HepG2 (cell line): Measurements from ENCODE around the gene PEMT. TPM values are rescaled to one million over a fixed set of nuclear protein-coding genes. Genes with fewer than 3 reads are reported as not detected.

ENCODE experiments used
- ADNP ChIP-seq: sonication (generic); formaldehyde crosslinking; IDR thresholded peaks from 2 replicates; pipeline ENCODE4 v1.4.0; 2020; ENCODE audit warnings: missing genetic modification reagents
- CENPX ChIP-seq: sonication (generic); formaldehyde crosslinking; IDR thresholded peaks from 2 replicates; pipeline ENCODE4 v1.9.0; 2021; ENCODE audit warnings: mild to moderate bottlenecking, missing genetic modification reagents, moderate library complexity
- FOXK2 ChIP-seq: fragments of 450-650 bp; IDR thresholded peaks from 2 replicates; pipeline ENCODE4 v1.6.1; 2016
- GATA4 ChIP-seq: sonication (generic); IDR thresholded peaks from 2 replicates; pipeline ENCODE4 v1.6.1; 2016; ENCODE audit warnings: antibody characterized with exemption, low read depth, borderline replicate concordance
- SATB2 ChIP-seq: sonication (generic); formaldehyde crosslinking; IDR thresholded peaks from 2 replicates; pipeline ENCODE4 v1.5.0; 2020; ENCODE audit warnings: missing genetic modification reagents
- SNAI1 ChIP-seq: sonication (generic); formaldehyde crosslinking; IDR thresholded peaks from 2 replicates; pipeline ENCODE4 v1.5.0; 2020; ENCODE audit warnings: mild to moderate bottlenecking, missing genetic modification reagents, borderline replicate concordance
- SUZ12 ChIP-seq: fragments of 150-350 bp; IDR thresholded peaks from 2 replicates; pipeline ENCODE4 v1.6.1; 2014; ENCODE audit warnings: low read depth, low read length
- ZFX ChIP-seq: sonication (generic); formaldehyde crosslinking; IDR thresholded peaks from 2 replicates; pipeline ENCODE4 v1.4.0; 2020; ENCODE audit warnings: mild to moderate bottlenecking, low read depth, missing genetic modification reagents, moderate library complexity
- ZNF317 ChIP-seq: sonication (generic); formaldehyde crosslinking; IDR thresholded peaks from 2 replicates; pipeline ENCODE4 v1.5.0; 2020; ENCODE audit warnings: mild to moderate bottlenecking, missing genetic modification reagents
- ZNF333 ChIP-seq: sonication (generic); formaldehyde crosslinking; IDR thresholded peaks from 2 replicates; pipeline ENCODE4 v1.4.0; 2020; ENCODE audit warnings: mild to moderate bottlenecking, missing genetic modification reagents, borderline replicate concordance
- ZNF501 ChIP-seq: sonication (generic); formaldehyde crosslinking; IDR thresholded peaks from 2 replicates; pipeline ENCODE4 v1.5.1; 2020; ENCODE audit warnings: mild to moderate bottlenecking, moderate library complexity, missing genetic modification reagents
- ZNF589 ChIP-seq: sonication (generic); formaldehyde crosslinking; conservative IDR thresholded peaks from 2 replicates; pipeline ENCODE4 v1.8.0; 2022; ENCODE audit warnings: mild to moderate bottlenecking, moderate library complexity, missing genetic modification reagents
- ZNF607 ChIP-seq: sonication (generic); formaldehyde crosslinking; IDR thresholded peaks from 2 replicates; pipeline ENCODE4 v1.5.1; 2020; ENCODE audit warnings: missing genetic modification reagents, mild to moderate bottlenecking, borderline replicate concordance
- ZNF792 ChIP-seq: IDR thresholded peaks from 2 replicates; pipeline ENCODE4 v1.6.1; 2016
- ZNF850 ChIP-seq: sonication (generic); formaldehyde crosslinking; conservative IDR thresholded peaks from 2 replicates; pipeline ENCODE4 v1.9.0; 2021; ENCODE audit warnings: mild to moderate bottlenecking, missing genetic modification reagents
- polyA plus RNA-seq, 8 experiments: library from polyadenylated mRNA; depleted of rRNA in 3 of 8; stranded (reverse) in 7 of 8; unstranded in 1 of 8; fragments of >200 nt; fragmentation: Illumina TruSeq in 4 of 8; extraction: Trizol in 4 of 8; gene quantifications; 2 replicates each; pipeline versions ENCODE4 v1.2.1 to v1.2.3, GENCODE V29; 2011 to 2016; ENCODE audit warnings: low read depth in 4 of 8, missing spikeins in 1 of 8, mixed read lengths in 1 of 8; ENCODE audit not compliant: insufficient read depth in 1 of 8
- total RNA-seq, 5 experiments: library from RNA; depleted of rRNA; stranded (reverse); fragments of >200 nt; fragmentation: Illumina TruSeq; extraction: Trizol; gene quantifications; 2 replicates each; pipeline ENCODE4 v1.2.3, GENCODE V29; 2016; ENCODE audit warnings: low read depth in 1 of 5
- TF ChIP-seq, protein P1 (sequence below): IDR thresholded peaks from 2 replicates; pipeline ENCODE4 v1.6.1; 2012; ENCODE audit warnings: inconsistent platforms
- TF ChIP-seq, protein P2 (sequence below): sonication (generic); formaldehyde crosslinking; IDR thresholded peaks from 2 replicates; pipeline ENCODE4 v1.5.1; 2020; ENCODE audit warnings: missing genetic modification reagents, mild to moderate bottlenecking, borderline replicate concordance
- TF ChIP-seq, protein P3 (sequence below): sonication (generic); formaldehyde crosslinking; IDR thresholded peaks from 2 replicates; pipeline ENCODE4 v1.9.0; 2021; ENCODE audit warnings: missing genetic modification reagents, borderline replicate concordance
- TF ChIP-seq, protein P4 (sequence below): sonication (generic); formaldehyde crosslinking; IDR thresholded peaks from 2 replicates; pipeline ENCODE4 v1.9.0; 2021; ENCODE audit warnings: missing genetic modification reagents, borderline replicate concordance
- TF ChIP-seq, protein P5 (sequence below): sonication (generic); formaldehyde crosslinking; IDR thresholded peaks from 2 replicates; pipeline ENCODE4 v1.4.0; 2020; ENCODE audit warnings: missing genetic modification reagents
- TF ChIP-seq, protein P6 (sequence below): IDR thresholded peaks from 2 replicates; pipeline ENCODE4 v1.6.1; 2016; ENCODE audit warnings: missing compliant biosample characterization, missing genetic modification reagents, borderline replicate concordance

The PEMT gene
- total and polyA plus RNA-seq, 2 of the 13 experiments (the other 11 are each of a cell fraction or from before 2014, with no cell fraction given): 31.7 to 43.6 TPM

DNA sequence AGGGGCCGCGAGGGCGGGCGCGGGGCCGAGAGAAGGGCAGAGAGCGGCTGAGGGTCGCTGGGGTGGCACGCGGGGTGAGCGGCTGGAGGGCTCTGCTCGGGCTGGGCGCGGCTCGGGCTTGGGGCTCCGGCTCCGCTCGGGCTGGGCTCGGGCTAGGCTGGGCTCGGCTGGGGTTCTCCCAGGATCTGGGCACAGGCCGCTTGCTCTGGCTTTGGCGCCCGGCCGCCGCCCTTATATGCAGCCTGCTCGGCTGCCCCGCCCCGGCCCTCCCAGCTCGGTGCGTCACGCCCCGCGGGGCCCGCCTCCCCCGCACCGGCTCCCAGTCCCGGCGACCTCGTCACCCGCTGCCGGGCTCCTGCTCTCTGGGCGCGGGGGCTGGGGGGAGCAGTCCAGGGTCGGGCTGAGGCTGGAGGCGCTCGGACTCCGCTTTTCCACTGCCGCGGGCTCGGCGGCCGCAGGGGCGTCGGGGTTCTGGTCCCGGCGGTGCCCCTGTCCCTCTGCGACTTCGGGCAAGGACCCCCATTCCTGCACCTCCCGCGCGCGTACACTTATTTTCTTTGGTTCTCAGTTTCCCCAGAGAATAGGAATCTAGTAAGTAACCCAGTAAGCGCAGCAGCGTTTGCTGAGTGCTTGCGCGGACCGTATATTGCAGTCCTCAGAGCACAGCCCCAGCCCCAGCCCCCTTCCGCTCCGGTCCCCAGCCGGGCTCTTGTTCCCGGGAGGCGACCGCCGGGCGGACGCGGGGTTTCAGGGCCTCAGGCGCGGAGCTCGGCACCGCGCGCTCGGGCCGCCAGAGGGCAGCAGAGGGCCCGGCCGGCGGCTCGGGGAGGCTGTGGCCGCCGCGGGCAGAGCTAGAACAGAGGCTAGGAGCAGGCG is 95.1 kb downstream of the PEMT start, which contains the start of gene RASD1 (continued):
- no peak; the same call in 1 of the 2 replicates for TF ChIP-seq ZNF792 (CRISPR knock-in tag)
- no peak; the same call in 1 of the 2 replicates for TF ChIP-seq ZNF501 (CRISPR knock-in tag)
- TF ChIP-seq ZNF317 (CRISPR knock-in tag): no peak
- TF ChIP-seq ZNF333: no peak
- TF ChIP-seq, protein P1, sequence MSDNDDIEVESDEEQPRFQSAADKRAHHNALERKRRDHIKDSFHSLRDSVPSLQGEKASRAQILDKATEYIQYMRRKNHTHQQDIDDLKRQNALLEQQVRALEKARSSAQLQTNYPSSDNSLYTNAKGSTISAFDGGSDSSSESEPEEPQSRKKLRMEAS: peak; percentile 37; the same call in 1 of the 2 replicates
- no peak for TF ChIP-seq CENPX
- no peak for TF ChIP-seq FOXK2
- TF ChIP-seq SATB2 (CRISPR knock-in tag): no peak
- TF ChIP-seq, protein P2, sequence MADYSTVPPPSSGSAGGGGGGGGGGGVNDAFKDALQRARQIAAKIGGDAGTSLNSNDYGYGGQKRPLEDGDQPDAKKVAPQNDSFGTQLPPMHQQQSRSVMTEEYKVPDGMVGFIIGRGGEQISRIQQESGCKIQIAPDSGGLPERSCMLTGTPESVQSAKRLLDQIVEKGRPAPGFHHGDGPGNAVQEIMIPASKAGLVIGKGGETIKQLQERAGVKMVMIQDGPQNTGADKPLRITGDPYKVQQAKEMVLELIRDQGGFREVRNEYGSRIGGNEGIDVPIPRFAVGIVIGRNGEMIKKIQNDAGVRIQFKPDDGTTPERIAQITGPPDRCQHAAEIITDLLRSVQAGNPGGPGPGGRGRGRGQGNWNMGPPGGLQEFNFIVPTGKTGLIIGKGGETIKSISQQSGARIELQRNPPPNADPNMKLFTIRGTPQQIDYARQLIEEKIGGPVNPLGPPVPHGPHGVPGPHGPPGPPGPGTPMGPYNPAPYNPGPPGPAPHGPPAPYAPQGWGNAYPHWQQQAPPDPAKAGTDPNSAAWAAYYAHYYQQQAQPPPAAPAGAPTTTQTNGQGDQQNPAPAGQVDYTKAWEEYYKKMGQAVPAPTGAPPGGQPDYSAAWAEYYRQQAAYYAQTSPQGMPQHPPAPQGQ: no peak
- TF ChIP-seq, protein P3, sequence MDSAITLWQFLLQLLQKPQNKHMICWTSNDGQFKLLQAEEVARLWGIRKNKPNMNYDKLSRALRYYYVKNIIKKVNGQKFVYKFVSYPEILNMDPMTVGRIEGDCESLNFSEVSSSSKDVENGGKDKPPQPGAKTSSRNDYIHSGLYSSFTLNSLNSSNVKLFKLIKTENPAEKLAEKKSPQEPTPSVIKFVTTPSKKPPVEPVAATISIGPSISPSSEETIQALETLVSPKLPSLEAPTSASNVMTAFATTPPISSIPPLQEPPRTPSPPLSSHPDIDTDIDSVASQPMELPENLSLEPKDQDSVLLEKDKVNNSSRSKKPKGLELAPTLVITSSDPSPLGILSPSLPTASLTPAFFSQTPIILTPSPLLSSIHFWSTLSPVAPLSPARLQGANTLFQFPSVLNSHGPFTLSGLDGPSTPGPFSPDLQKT (CRISPR knock-in tag): no peak
- no peak for TF ChIP-seq SUZ12
- TF ChIP-seq SNAI1 (CRISPR knock-in tag): no peak
- TF ChIP-seq ZNF850 (CRISPR knock-in tag): no peak
- peak; percentile 74; the same call in 1 of the 2 replicates for TF ChIP-seq ZFX
- peak; percentile 66; the same call in 1 of the 2 replicates for TF ChIP-seq ZNF607 (CRISPR knock-in tag)
- peak; percentile 71; the same call in 1 of the 2 replicates for TF ChIP-seq GATA4
- TF ChIP-seq, protein P4, sequence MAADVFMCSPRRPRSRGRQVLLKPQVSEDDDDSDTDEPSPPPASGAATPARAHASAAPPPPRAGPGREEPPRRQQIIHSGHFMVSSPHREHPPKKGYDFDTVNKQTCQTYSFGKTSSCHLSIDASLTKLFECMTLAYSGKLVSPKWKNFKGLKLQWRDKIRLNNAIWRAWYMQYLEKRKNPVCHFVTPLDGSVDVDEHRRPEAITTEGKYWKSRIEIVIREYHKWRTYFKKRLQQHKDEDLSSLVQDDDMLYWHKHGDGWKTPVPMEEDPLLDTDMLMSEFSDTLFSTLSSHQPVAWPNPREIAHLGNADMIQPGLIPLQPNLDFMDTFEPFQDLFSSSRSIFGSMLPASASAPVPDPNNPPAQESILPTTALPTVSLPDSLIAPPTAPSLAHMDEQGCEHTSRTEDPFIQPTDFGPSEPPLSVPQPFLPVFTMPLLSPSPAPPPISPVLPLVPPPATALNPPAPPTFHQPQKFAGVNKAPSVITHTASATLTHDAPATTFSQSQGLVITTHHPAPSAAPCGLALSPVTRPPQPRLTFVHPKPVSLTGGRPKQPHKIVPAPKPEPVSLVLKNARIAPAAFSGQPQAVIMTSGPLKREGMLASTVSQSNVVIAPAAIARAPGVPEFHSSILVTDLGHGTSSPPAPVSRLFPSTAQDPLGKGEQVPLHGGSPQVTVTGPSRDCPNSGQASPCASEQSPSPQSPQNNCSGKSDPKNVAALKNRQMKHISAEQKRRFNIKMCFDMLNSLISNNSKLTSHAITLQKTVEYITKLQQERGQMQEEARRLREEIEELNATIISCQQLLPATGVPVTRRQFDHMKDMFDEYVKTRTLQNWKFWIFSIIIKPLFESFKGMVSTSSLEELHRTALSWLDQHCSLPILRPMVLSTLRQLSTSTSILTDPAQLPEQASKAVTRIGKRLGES (CRISPR knock-in tag): no peak
- no peak for TF ChIP-seq ZNF589 (CRISPR knock-in tag)
- TF ChIP-seq, protein P5, sequence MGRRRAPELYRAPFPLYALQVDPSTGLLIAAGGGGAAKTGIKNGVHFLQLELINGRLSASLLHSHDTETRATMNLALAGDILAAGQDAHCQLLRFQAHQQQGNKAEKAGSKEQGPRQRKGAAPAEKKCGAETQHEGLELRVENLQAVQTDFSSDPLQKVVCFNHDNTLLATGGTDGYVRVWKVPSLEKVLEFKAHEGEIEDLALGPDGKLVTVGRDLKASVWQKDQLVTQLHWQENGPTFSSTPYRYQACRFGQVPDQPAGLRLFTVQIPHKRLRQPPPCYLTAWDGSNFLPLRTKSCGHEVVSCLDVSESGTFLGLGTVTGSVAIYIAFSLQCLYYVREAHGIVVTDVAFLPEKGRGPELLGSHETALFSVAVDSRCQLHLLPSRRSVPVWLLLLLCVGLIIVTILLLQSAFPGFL (CRISPR knock-in tag): no peak
- TF ChIP-seq, protein P6, sequence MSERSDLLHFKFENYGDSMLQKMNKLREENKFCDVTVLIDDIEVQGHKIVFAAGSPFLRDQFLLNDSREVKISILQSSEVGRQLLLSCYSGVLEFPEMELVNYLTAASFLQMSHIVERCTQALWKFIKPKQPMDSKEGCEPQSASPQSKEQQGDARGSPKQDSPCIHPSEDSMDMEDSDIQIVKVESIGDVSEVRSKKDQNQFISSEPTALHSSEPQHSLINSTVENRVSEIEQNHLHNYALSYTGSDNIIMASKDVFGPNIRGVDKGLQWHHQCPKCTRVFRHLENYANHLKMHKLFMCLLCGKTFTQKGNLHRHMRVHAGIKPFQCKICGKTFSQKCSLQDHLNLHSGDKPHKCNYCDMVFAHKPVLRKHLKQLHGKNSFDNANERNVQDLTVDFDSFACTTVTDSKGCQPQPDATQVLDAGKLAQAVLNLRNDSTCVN (CRISPR knock-in tag): 0 out of 2 replicates have a peak, but pooled peaks have one; percentile 12
- no peak for TF ChIP-seq ADNP
